ENCODE data around the gene NSD1.

- no peak for TF ChIP-seq CTCF (IDR thresholded peaks at IDR 0.05; ENCODE audit: poor library complexity, severe bottlenecking)
- TF ChIP-seq RAD21 (conservative IDR thresholded peaks at IDR 0.05): no peak
- TF ChIP-seq EP300 (conservative IDR thresholded peaks at IDR 0.05; ENCODE audit: poor library complexity, severe bottlenecking): no peak
- no peak for TF ChIP-seq POLR2AphosphoS5 (IDR thresholded peaks at IDR 0.05)
- TF ChIP-seq, protein P1, sequence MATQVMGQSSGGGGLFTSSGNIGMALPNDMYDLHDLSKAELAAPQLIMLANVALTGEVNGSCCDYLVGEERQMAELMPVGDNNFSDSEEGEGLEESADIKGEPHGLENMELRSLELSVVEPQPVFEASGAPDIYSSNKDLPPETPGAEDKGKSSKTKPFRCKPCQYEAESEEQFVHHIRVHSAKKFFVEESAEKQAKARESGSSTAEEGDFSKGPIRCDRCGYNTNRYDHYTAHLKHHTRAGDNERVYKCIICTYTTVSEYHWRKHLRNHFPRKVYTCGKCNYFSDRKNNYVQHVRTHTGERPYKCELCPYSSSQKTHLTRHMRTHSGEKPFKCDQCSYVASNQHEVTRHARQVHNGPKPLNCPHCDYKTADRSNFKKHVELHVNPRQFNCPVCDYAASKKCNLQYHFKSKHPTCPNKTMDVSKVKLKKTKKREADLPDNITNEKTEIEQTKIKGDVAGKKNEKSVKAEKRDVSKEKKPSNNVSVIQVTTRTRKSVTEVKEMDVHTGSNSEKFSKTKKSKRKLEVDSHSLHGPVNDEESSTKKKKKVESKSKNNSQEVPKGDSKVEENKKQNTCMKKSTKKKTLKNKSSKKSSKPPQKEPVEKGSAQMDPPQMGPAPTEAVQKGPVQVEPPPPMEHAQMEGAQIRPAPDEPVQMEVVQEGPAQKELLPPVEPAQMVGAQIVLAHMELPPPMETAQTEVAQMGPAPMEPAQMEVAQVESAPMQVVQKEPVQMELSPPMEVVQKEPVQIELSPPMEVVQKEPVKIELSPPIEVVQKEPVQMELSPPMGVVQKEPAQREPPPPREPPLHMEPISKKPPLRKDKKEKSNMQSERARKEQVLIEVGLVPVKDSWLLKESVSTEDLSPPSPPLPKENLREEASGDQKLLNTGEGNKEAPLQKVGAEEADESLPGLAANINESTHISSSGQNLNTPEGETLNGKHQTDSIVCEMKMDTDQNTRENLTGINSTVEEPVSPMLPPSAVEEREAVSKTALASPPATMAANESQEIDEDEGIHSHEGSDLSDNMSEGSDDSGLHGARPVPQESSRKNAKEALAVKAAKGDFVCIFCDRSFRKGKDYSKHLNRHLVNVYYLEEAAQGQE (IDR thresholded peaks at IDR 0.05; ENCODE audit: borderline replicate concordance): no peak
- no peak for TF ChIP-seq EZH2 (IDR thresholded peaks at IDR 0.05; ENCODE audit: borderline replicate concordance, insufficient read depth, low read length, poor library complexity, severe bottlenecking)
Measured at GRCh38 chr5:177093803-177094202, 39.8 kb upstream of the NSD1 start.

Data from neural cell (in vitro differentiated cells).